Esophagus muscularis mucosa (tissue), 3 donors: Measurements from ENCODE around the gene ABHD16B.

Experiments used
- CTCF ChIP-seq, 3 experiments: fragments of 200-600 bp in 2 of 3; fragments of 450-650 bp in 1 of 3; sonication (generic) in 2 of 3; IDR thresholded peaks; one replicate each; pipeline ENCODE4 v1.5.1; 2017 to 2019; ENCODE audit warnings: antibody characterized with exemption in 3 of 3, mild to moderate bottlenecking in 2 of 3, moderate library complexity in 1 of 3
- POLR2A ChIP-seq: fragments of 450-650 bp; IDR thresholded peaks from one replicate; pipeline ENCODE4 v1.6.1; 2017; ENCODE audit warnings: antibody characterized with exemption, moderate library complexity, mild to moderate bottlenecking, low read depth

GRCh38 chr20:63863021-63863797 lies 1.9 kb downstream of the ABHD16B start:
- no peak for TF ChIP-seq CTCF (IDR thresholded peaks at IDR 0.05)
- TF ChIP-seq POLR2A: no peak
